Activated B cell treated with CpG ODN at 0.5 μM for 24 hours (primary cell): ENCODE measurements around the gene EFNA3. TPM values are rescaled to one million over a fixed set of nuclear protein-coding genes. Genes with fewer than 3 reads are reported as not detected.

Experiments
- ATAC-seq: fragments of 200-7000 bp; cut with Tn5 transposase; one replicate; pipeline ENCODE4 v1.10.0; 2021; ENCODE audit warnings: low read depth, mild to moderate bottlenecking, moderate library complexity
- CTCF ChIA-PET: fragments of 350-600 bp; sonication (Branson Sonifier 250); formaldehyde crosslinking; loops from one replicate; lab custom pipeline; 2021; ENCODE audit warnings: antibody characterized with exemption; lab: Charles Lee
- POLR2A ChIA-PET: fragments of 350-600 bp; sonication (Branson Sonifier 250); formaldehyde crosslinking; loops from one replicate; lab custom pipeline; 2021; ENCODE audit warnings: antibody characterized with exemption; lab: Charles Lee
- DNase-seq: peaks from one replicate; pipeline ENCODE4 v3.0.0; 2022
- H3K27ac Mint-ChIP-seq: one replicate; pipeline ENCODE4 v1.8.0; 2020; ENCODE audit warnings: mixed read lengths
- H3K27me3 Mint-ChIP-seq: one replicate; pipeline ENCODE4 v1.8.0; 2021; ENCODE audit warnings: mixed read lengths
- H3K36me3 Mint-ChIP-seq: one replicate; pipeline ENCODE4 v1.8.0; 2021; ENCODE audit warnings: low read depth, mixed read lengths
- H3K4me1 Mint-ChIP-seq: one replicate; pipeline ENCODE4 v1.8.0; 2021; ENCODE audit warnings: mixed read lengths
- H3K4me3 Mint-ChIP-seq: one replicate; pipeline ENCODE4 v1.8.0; 2020; ENCODE audit warnings: mild to moderate bottlenecking, mixed read lengths
- H3K9me3 Mint-ChIP-seq: one replicate; pipeline ENCODE4 v1.8.0; 2020; ENCODE audit warnings: mixed read lengths
- intact Hi-C: fragments of 100-400 bp; cut with micrococcal nuclease; formaldehyde crosslinking; loops from one replicate; pipeline ENCODE4 v1.15.1; 2024
- total RNA-seq: library from RNA; stranded (reverse); gene quantifications from 2 replicates; pipeline ENCODE4 v1.2.3, GENCODE V29; 2022
- TF ChIP-seq, protein P1 (sequence below): fragments of 200-600 bp; IDR thresholded peaks from one replicate; pipeline ENCODE4 v1.8.0; 2022; ENCODE audit warnings: antibody characterized with exemption, mild to moderate bottlenecking

The EFNA3 gene
- total RNA-seq, 1 donor from 2014 or later, result 1.2 TPM

DNA sequence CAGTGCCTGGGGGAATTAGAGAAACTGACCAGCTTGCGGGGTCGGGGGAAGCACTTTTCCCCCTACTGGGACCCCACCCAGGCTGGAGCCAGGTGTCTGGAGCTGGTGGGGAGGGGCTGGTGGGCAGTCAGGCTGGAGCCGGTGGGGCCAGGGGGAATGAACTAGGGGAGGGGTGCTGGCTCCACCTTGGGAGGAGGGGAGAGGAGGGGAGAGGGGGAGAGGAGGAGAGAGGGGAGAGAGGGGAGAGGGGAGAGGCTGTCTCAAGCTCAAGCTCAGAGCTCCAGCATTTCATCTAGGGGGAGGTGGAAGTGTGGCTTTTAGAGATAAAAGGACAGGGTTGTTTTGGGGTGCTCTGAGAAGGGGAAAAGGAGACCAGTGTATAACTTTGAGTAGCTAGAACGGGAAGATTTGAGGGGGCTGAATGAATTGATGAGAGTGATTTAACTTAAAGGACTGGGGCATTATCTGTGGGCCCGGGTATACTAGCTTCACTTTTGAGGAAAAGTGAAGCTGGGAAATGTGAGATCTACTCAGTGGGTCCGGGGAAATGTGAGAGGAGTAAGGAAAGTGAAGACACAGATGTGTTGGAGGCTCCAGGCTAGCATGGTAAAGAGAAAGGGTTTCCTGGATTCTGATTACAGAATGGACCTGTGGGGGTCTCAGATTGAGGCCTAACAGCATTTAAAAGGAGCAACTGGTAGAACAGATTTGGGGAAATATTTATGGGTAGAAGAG lies 51.8 kb downstream of the EFNA3 start:
- H3K36me3 Mint-ChIP-seq, result peaks cover 3% of the 10 kb centered on the region
- ChIA-PET CTCF (interaction anchor here (1.4 to 1.8 kb wide), 2 partner anchors 37 to 39 kb away, joined by 3 to 6 read pairs; no protein-coding TSS in a partner anchor), POLR2A (interaction anchor here (0.6 to 1.1 kb wide), 2 partner anchors 21 to 43 kb away, joined by 3 read pairs; partner anchors contain the start of gene KRTCAP2)
- DNase-seq, result no peak
- H3K27ac Mint-ChIP-seq, result no peak overlapping the region
- peaks cover 39% of the 10 kb centered on the region for H3K4me1 Mint-ChIP-seq
- intact Hi-C loops, result no loop called here
- TF ChIP-seq, protein P1, sequence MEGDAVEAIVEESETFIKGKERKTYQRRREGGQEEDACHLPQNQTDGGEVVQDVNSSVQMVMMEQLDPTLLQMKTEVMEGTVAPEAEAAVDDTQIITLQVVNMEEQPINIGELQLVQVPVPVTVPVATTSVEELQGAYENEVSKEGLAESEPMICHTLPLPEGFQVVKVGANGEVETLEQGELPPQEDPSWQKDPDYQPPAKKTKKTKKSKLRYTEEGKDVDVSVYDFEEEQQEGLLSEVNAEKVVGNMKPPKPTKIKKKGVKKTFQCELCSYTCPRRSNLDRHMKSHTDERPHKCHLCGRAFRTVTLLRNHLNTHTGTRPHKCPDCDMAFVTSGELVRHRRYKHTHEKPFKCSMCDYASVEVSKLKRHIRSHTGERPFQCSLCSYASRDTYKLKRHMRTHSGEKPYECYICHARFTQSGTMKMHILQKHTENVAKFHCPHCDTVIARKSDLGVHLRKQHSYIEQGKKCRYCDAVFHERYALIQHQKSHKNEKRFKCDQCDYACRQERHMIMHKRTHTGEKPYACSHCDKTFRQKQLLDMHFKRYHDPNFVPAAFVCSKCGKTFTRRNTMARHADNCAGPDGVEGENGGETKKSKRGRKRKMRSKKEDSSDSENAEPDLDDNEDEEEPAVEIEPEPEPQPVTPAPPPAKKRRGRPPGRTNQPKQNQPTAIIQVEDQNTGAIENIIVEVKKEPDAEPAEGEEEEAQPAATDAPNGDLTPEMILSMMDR, result no peak
- H3K9me3 Mint-ChIP-seq, result no peaks in the 10 kb centered on the region
- ATAC-seq, result no peak
- peaks cover 34% of the 10 kb centered on the region for H3K27me3 Mint-ChIP-seq
- H3K4me3 Mint-ChIP-seq, result no peak overlapping the region

DNA sequence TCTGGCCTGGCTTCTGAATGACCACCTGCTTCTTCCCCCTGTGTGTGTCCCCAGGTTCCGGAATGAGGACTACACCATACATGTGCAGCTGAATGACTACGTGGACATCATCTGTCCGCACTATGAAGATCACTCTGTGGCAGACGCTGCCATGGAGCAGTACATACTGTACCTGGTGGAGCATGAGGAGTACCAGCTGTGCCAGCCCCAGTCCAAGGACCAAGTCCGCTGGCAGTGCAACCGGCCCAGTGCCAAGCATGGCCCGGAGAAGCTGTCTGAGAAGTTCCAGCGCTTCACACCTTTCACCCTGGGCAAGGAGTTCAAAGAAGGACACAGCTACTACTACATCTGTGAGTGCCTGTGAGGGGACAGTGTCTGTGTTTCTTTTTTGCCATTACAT lies 52.6 kb downstream of the EFNA3 start:
- H3K27ac Mint-ChIP-seq, result no peak overlapping the region
- peaks cover 40% of the 10 kb centered on the region for H3K4me1 Mint-ChIP-seq
- H3K36me3 Mint-ChIP-seq, result peaks cover 11% of the 10 kb centered on the region
- ChIA-PET CTCF (interaction anchor here (1.8 to 2.8 kb wide), 2 partner anchors 36 to 40 kb away, joined by 6 to 8 read pairs; no protein-coding TSS in a partner anchor), POLR2A (interaction anchor here (1.1 kb wide), 1 partner anchor 42 kb away, joined by 3 read pairs; the partner anchor contains the start of gene KRTCAP2)
- H3K27me3 Mint-ChIP-seq, result peaks cover 31% of the 10 kb centered on the region
- TF ChIP-seq, protein P1, result no peak
- no peaks in the 10 kb centered on the region for H3K9me3 Mint-ChIP-seq
- H3K4me3 Mint-ChIP-seq, result no peak overlapping the region
- intact Hi-C loops, result no loop called here
- DNase-seq (no peak), ATAC-seq (no peak)

DNA sequence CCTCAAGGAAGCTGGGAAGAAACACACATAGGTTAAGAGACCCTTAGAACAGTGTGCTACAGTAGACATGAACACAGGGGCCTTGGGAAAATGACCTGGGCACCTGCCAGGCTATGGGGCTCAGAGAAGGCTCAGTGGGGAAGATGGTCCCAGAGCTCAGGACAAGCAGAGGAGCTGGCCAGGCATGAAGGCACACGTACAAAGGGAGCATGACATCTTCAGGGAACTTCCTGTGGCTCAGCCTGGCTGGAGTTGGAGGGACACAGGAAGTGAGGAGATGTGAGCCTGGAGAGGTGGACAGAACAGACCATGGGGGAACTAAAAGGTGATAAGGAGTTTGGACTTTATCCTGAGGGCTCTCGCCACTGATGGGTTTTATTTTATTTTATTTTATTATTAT lies 53.2 kb downstream of the EFNA3 start:
- CTCF ChIA-PET, result interaction anchor here (1.8 to 2.8 kb wide), 2 partner anchors 36 to 40 kb away, joined by 6 to 8 read pairs; no protein-coding TSS in a partner anchor
- no peak for DNase-seq

DNA sequence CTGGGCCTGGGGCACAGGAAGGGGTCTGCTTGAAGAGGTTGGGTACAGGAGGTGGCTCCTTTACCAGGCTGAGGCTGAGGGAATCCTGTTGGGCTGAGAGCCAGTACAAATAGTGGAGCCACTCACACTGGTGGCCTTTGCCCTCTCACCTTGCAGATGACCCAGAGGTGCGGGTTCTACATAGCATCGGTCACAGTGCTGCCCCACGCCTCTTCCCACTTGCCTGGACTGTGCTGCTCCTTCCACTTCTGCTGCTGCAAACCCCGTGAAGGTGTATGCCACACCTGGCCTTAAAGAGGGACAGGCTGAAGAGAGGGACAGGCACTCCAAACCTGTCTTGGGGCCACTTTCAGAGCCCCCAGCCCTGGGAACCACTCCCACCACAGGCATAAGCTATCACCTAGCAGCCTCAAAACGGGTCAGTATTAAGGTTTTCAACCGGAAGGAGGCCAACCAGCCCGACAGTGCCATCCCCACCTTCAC lies 55.2 kb downstream of the EFNA3 start:
- ATAC-seq (no peak), DNase-seq (no peak)
- Mint-ChIP-seq H3K36me3 (peaks cover 28% of the 10 kb centered on the region), H3K4me3 (no peak overlapping the region), H3K9me3 (no peaks in the 10 kb centered on the region), H3K27me3 (peaks cover 14% of the 10 kb centered on the region), H3K4me1 (peaks cover 39% of the 10 kb centered on the region), H3K27ac (no peak overlapping the region)
- ChIA-PET CTCF (interaction anchor here (2.8 to 4.5 kb wide), 2 partner anchors 34 kb away, joined by 8 to 40 read pairs; no protein-coding TSS in a partner anchor), POLR2A (interaction anchor here (1.6 to 5.4 kb wide), 5 partner anchors 9 to 60 kb away, joined by 4 to 92 read pairs (median 63); partner anchors contain the start of genes KRTCAP2 and TRIM46)
- TF ChIP-seq, protein P1, result no peak
- intact Hi-C loops, result no loop called here

More for the DNA sequence above, 53.2 kb downstream of the EFNA3 start:
- no peaks in the 10 kb centered on the region for H3K9me3 Mint-ChIP-seq
- POLR2A ChIA-PET, result no interaction called here
- no peak overlapping the region for H3K27ac Mint-ChIP-seq
- ATAC-seq, result no peak
- H3K27me3 Mint-ChIP-seq, result peaks cover 28% of the 10 kb centered on the region
- TF ChIP-seq, protein P1, result no peak
- intact Hi-C loops, result no loop called here
- peaks cover 39% of the 10 kb centered on the region for H3K4me1 Mint-ChIP-seq
- H3K4me3 Mint-ChIP-seq, result no peak overlapping the region
- H3K36me3 Mint-ChIP-seq, result peaks cover 13% of the 10 kb centered on the region

- Mint-ChIP-seq H3K9me3 (no peaks in the 10 kb centered on the region), H3K4me3 (peak overlapping the region; percentile 96), H3K36me3 (peaks cover 30% of the 10 kb centered on the region), H3K4me1 (peaks cover 38% of the 10 kb centered on the region), H3K27me3 (peaks cover 9% of the 10 kb centered on the region), H3K27ac (no peak overlapping the region)
- ATAC-seq (no peak), DNase-seq (no peak)
- ChIA-PET POLR2A (interaction anchor here (1.4 to 5.4 kb wide), 7 partner anchors 9 to 60 kb away, joined by 4 to 92 read pairs (median 23); partner anchors contain the start of genes KRTCAP2 and TRIM46), CTCF (interaction anchor here (1.3 to 4.5 kb wide), 5 partner anchors 33 to 64 kb away, joined by 3 to 40 read pairs (median 6); no protein-coding TSS in a partner anchor)
- TF ChIP-seq, protein P1, result no peak
- intact Hi-C loops, result no loop called here
Measured at GRCh38 chr1:155134322-155134721, 55.7 kb downstream of the EFNA3 start.
